SH-SY5Y (cell line): ENCODE data around the gene MPG.

Experiments
- GATA2 ChIP-seq: IDR thresholded peaks from 2 replicates; pipeline ENCODE4 v1.6.1; 2011; ENCODE audit warnings: mild to moderate bottlenecking, low read depth, low read length
- GATA3 ChIP-seq: IDR thresholded peaks from 2 replicates; pipeline ENCODE4 v1.6.1; 2011; ENCODE audit warnings: low read depth, mild to moderate bottlenecking, low read length, moderate library complexity

DNA sequence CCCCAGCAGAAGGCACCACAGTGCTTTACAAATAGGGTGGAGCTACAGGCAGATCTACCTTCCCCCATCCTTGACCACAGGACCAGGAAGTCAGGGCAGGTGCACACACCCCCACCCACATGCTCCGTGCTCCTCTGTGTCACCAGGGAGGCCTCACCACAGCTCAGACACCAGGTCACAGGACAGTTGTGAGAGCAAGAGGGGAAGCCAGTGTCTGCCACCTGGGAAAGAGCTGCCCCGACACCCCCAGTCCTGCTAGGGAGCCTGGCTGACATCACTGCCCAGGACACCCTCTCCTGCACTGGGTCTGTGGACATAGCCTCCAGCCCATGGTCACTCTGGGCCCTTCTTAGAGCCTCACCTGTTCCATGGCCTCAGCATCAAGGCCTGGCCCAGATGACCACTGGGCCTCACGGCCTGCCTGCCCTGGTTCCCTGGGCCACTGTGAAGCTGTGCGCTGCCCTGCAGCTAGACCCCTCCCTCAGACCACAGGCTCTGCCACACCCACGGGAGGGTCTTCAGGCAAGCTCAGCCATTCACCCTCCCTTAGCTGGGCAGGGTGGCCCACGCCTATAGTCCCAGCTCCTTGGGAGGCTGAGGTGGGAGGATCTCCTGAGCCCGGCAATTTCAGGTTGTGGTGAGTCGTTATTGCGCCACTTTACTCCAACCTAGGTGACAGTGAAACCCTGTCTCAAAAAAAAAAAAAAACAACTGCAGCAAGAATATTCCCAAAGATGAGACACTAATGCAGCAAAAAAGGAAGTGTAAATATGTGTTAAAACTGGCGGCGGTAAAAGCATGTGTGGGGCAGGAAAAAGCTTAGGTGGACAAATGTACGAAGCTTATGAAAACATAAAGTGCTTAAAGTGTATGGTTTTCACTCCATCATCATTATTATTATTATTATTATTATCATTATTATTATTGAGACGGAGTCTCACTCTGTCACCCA, 38.8 kb upstream of the MPG start:
- no peak for TF ChIP-seq GATA3
- no peak for TF ChIP-seq GATA2
